Measurements from ENCODE around the gene HOXC9.
"Not testable (repeated sequence)": the region's sequence is repeated elsewhere in the genome, so short reads cannot be mapped to it uniquely, and the experiment has no call there.

The HOXC9 gene

GRCh38 chr12:54030889-54031471, 31.0 kb downstream of the HOXC9 start:
- DNase-seq, result no peak

GRCh38 chr12:54031480-54031879, 31.5 kb downstream of the HOXC9 start:
- no peak for DNase-seq

GRCh38 chr12:54032086-54032619, 32.2 kb downstream of the HOXC9 start:
- no peak for DNase-seq

GRCh38 chr12:54032627-54033100, 32.7 kb downstream of the HOXC9 start, which contains the start of gene HOXC5:
HOXC5 (plus strand) TSS chr12:54033050; CDS start chr12:54033123, 73 bp downstream.
- peak; percentile 66 for DNase-seq

GRCh38 chr12:54033106-54033979, 33.4 kb downstream of the HOXC9 start:
- peak; percentile 36 for DNase-seq

- DNase-seq, result no peak
Measured at GRCh38 chr12:54033980-54034784, 34.2 kb downstream of the HOXC9 start.

GRCh38 chr12:54034785-54035310, 34.9 kb downstream of the HOXC9 start:
- no peak for DNase-seq

GRCh38 chr12:54035568-54036264, 35.8 kb downstream of the HOXC9 start:
- DNase-seq, result no peak

GRCh38 chr12:54036620-54037359, 36.8 kb downstream of the HOXC9 start:
- DNase-seq, result no peak

GRCh38 chr12:54037360-54038283, 37.7 kb downstream of the HOXC9 start:
- DNase-seq, result no peak

GRCh38 chr12:54038284-54038870, 38.4 kb downstream of the HOXC9 start:
- no peak for DNase-seq

GRCh38 chr12:54038871-54039414, 39.0 kb downstream of the HOXC9 start:
- DNase-seq, result no peak

GRCh38 chr12:54039417-54040147, 39.6 kb downstream of the HOXC9 start:
- DNase-seq, result no peak

- no peak for DNase-seq
Measured at GRCh38 chr12:54040148-54040494, 40.2 kb downstream of the HOXC9 start.

- DNase-seq, result no peak
Measured at GRCh38 chr12:54040648-54041047, 40.7 kb downstream of the HOXC9 start.

- no peak for DNase-seq
Measured at GRCh38 chr12:54041097-54041690, 41.2 kb downstream of the HOXC9 start.

GRCh38 chr12:54042033-54042432, 42.1 kb downstream of the HOXC9 start:
- DNase-seq, result not testable (repeated sequence)
